Spleen (tissue), 11 donors: ENCODE data around the gene MCF2L. TPM values are rescaled to one million over a fixed set of nuclear protein-coding genes. Genes with fewer than 3 reads are reported as not detected.

ENCODE experiments used
- DNase-seq: peaks from one replicate; pipeline ENCODE4 v3.0.0-alpha.2; 2020
- H3K27ac ChIP-seq, 8 donors: fragments of 200-600 bp; sonication (generic) in 7 of 8; 1 replicate in 4 of 8; 2 replicates in 4 of 8; pipeline versions ENCODE4 v1.5.0 to v1.8.0; 2016 to 2021; ENCODE audit warnings: inconsistent platforms in 4 of 8, mild to moderate bottlenecking in 4 of 8, moderate library complexity in 1 of 8
- H3K27me3 ChIP-seq, 7 donors: fragments of 200-600 bp; sonication (generic) in 6 of 7; replicated peaks in 1 of 7; 1 replicate in 4 of 7; 2 replicates in 3 of 7; pipeline versions ENCODE4 v1.5.0 to v1.8.0; 2016 to 2021; ENCODE audit warnings: inconsistent platforms in 3 of 7, mild to moderate bottlenecking in 1 of 7
- H3K36me3 ChIP-seq, 6 donors: fragments of 200-600 bp; sonication (generic) in 5 of 6; 1 replicate in 4 of 6; 2 replicates in 2 of 6; pipeline versions ENCODE4 v1.5.0 to v1.8.0; 2016 to 2021; ENCODE audit warnings: inconsistent platforms in 2 of 6
- H3K4me1 ChIP-seq, 6 donors: fragments of 200-600 bp; sonication (generic) in 5 of 6; 1 replicate in 3 of 6; 2 replicates in 3 of 6; pipeline versions ENCODE4 v1.5.0 to v1.8.0; 2016 to 2021; ENCODE audit warnings: inconsistent platforms in 3 of 6
- H3K4me3 ChIP-seq, 8 donors: fragments of 200-600 bp; sonication (generic) in 7 of 8; 1 replicate in 4 of 8; 2 replicates in 4 of 8; pipeline versions ENCODE4 v1.5.0 to v1.8.0; 2016 to 2021; ENCODE audit warnings: inconsistent platforms in 4 of 8, mild to moderate bottlenecking in 4 of 8, moderate library complexity in 2 of 8
- H3K9me3 ChIP-seq, 8 donors: fragments of 200-600 bp; sonication (generic) in 7 of 8; 1 replicate in 4 of 8; 2 replicates in 4 of 8; pipeline versions ENCODE4 v1.5.0 to v1.8.0; 2016 to 2021; ENCODE audit warnings: inconsistent platforms in 4 of 8
- POLR2A ChIP-seq, 3 donors: fragments of 450-650 bp; IDR thresholded peaks; one replicate each; pipeline ENCODE4 v1.5.1; 2017; ENCODE audit warnings: antibody characterized with exemption in 3 of 3, mild to moderate bottlenecking in 1 of 3
- POLR2AphosphoS5 ChIP-seq, 3 donors: sonication (generic); formaldehyde crosslinking; IDR thresholded peaks; one replicate each; pipeline ENCODE4 v1.5.1; 2017; ENCODE audit warnings: antibody characterized with exemption in 3 of 3
- WGBS, 5 donors: extraction: QIAGEN DNeasy Blood & Tissue Kit in 3 of 5; methylation state at CpG; one replicate each; pipeline versions ENCODE4 v1.1.5 to v1.1.7; 2013 to 2018; 5-methylcytosine and 5-hydroxymethylcytosine counted together
- intact Hi-C: fragments of 100-400 bp; cut with DNase I; formaldehyde crosslinking; loops from one replicate; pipeline ENCODE4 v1.15.0; 2023; ENCODE audit warnings: low total_unique reads
- polyA plus RNA-seq, 3 donors: library from polyadenylated mRNA; stranded (reverse); fragments of 200-250 nt; gene quantifications; one replicate each; pipeline ENCODE4 v1.2.1, GENCODE V29; 2013
- total RNA-seq, 7 donors: library from RNA; depleted of rRNA in 3 of 7; stranded (reverse); fragments of >200 nt in 3 of 7; fragmentation: NEBNext Ultra II Directional in 4 of 7; extraction: Animal tissue kit (Norgen Biotek cat#: 25700) in 4 of 7; gene quantifications; one replicate each; pipeline versions ENCODE4 v1.1.0 to v1.2.1, GENCODE V29; 2016 to 2021
- TF ChIP-seq, protein P1 (sequence below), 11 experiments: fragments of 200-600 bp in 7 of 11; fragments of 450-650 bp in 4 of 11; sonication (generic) in 4 of 11; IDR thresholded peaks in 8 of 11; conservative IDR thresholded peaks in 3 of 11; 1 replicate in 7 of 11; 2 replicates in 4 of 11; pipeline versions ENCODE4 v1.4.0 to v1.8.0; 2016 to 2021; ENCODE audit warnings: antibody characterized with exemption in 11 of 11, inconsistent platforms in 4 of 11, mild to moderate bottlenecking in 1 of 11
- donor health status: healthy with polysubstance abuse.
- donor health status: DM: no; HTN: no; CAD: no; lungs with moderate emphysema.
- donor health status: DM: no; HTN: no; CAD: no.
- donor health status: Bipolar disorder and iron deficiency.
- donor health status: healthy.
- donor health status: DM: no; HTN: no; CAD: no.
- donor health status: DM: yes; HTN: yes; CAD: no.

MCF2L gene
- total and polyA plus RNA-seq, 10 donors = 4.3 to 21.4 (median 13.0) TPM

DNA sequence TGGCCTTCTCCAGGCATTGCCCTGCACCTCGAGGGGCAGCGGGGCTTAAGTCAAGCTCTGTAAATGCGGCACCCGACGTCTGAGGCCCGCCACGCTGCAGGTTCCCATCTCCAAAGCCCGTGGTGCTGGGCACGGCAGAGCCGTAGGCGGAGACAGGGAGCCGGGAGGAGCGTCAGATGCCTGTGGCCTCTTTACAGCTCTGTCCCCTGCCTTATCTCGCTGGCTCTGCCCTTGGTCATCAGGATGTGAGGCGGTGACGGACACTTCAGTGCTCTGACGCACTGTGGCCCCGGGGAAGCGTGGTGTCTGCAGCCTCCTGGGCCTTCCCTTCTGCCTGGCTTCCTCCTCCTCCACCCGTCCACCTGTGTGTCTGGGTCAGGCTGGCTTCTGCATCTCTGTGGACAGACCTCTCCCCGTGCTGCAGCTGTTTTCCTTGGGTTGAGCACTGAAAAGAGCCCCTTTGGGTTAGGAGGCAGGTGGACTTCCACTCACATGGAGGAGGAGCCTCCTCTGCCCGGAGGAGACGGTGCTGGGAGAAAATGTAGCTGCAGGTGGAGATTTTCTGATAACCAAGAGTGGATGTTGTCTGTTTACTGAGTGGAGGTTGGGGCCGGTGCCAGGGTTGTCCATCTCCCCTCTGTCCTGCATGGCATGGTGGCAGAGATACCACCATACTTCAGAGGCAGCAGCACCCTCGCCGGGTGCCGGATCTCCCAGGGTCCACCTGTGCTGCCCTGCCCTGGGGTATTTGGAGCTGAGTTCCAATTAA, 14.6 kb downstream of the MCF2L start:
- Histone ChIP-seq H3K27me3 (peaks cover 0 to 23% (median 0%) of the 10 kb centered on the region in 7 donors), H3K36me3 (no peaks in the 10 kb centered on the region), H3K27ac (peak overlapping the region in 6 of 8 donors; percentile 36 to 81 (median 72)), H3K9me3 (no peaks in the 10 kb centered on the region), H3K4me1 (peaks cover 0 to 59% (median 35%) of the 10 kb centered on the region in 6 donors), H3K4me3 (peak overlapping the region in 1 of 8 donors; percentile 5)
- intact Hi-C loops = no loop called here
- TF ChIP-seq, protein P1, sequence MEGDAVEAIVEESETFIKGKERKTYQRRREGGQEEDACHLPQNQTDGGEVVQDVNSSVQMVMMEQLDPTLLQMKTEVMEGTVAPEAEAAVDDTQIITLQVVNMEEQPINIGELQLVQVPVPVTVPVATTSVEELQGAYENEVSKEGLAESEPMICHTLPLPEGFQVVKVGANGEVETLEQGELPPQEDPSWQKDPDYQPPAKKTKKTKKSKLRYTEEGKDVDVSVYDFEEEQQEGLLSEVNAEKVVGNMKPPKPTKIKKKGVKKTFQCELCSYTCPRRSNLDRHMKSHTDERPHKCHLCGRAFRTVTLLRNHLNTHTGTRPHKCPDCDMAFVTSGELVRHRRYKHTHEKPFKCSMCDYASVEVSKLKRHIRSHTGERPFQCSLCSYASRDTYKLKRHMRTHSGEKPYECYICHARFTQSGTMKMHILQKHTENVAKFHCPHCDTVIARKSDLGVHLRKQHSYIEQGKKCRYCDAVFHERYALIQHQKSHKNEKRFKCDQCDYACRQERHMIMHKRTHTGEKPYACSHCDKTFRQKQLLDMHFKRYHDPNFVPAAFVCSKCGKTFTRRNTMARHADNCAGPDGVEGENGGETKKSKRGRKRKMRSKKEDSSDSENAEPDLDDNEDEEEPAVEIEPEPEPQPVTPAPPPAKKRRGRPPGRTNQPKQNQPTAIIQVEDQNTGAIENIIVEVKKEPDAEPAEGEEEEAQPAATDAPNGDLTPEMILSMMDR (IDR thresholded peaks at IDR 0.05 in 8 of 11, conservative IDR thresholded peaks at IDR 0.05 in 3 of 11) = peak in 1 of 11 experiments; percentile 6
- TF ChIP-seq POLR2A (IDR thresholded peaks at IDR 0.05) (peak in 1 of 3 donors; percentile 27), POLR2AphosphoS5 (IDR thresholded peaks at IDR 0.05) (peak; percentile 64 to 86 (median 70))
- DNase-seq = no peak
- WGBS, 5 donors = 66 to 83% (median 72%) methylated on average over 19 to 27 of the region's 27 CpGs

DNA sequence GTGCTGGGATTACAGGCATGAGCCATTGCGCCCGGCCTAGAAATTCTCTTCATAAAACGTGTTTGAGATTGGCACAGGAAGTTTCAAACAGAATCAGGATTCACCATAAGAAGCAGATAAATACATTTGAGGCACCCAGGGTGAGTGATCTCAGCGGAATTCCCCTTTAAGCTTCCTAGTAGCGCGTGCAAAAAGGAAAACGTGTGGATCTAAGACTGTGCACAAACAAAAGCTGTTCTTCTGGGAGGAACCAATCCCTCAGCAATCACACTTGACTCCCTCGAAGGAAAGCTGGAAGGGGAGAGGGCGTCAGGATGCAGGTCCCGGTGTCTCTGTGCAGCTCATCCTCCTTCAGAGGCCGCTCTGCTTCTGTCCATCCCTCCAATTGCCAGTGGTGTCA, 15.5 kb downstream of the MCF2L start:
- Histone ChIP-seq H3K9me3 (peaks cover 0 to under 1% (median 0%) of the 10 kb centered on the region in 8 donors), H3K27me3 (peaks cover 0 to 14% (median 0%) of the 10 kb centered on the region in 7 donors), H3K36me3 (no peaks in the 10 kb centered on the region), H3K4me1 (peaks cover 0 to 50% (median 28%) of the 10 kb centered on the region in 6 donors), H3K27ac (no peak overlapping the region), H3K4me3 (no peak overlapping the region)
- DNase-seq = no peak
- WGBS, 5 donors = 72 to 84% (median 77%) methylated on average over 10 to 11 of the region's 11 CpGs
- TF ChIP-seq, protein P1 (IDR thresholded peaks at IDR 0.05 in 8 of 11, conservative IDR thresholded peaks at IDR 0.05 in 3 of 11) = no peak
- no peak for TF ChIP-seq POLR2AphosphoS5 (IDR thresholded peaks at IDR 0.05)
- no peak for TF ChIP-seq POLR2A (IDR thresholded peaks at IDR 0.05)
- intact Hi-C loops = no loop called here

DNA sequence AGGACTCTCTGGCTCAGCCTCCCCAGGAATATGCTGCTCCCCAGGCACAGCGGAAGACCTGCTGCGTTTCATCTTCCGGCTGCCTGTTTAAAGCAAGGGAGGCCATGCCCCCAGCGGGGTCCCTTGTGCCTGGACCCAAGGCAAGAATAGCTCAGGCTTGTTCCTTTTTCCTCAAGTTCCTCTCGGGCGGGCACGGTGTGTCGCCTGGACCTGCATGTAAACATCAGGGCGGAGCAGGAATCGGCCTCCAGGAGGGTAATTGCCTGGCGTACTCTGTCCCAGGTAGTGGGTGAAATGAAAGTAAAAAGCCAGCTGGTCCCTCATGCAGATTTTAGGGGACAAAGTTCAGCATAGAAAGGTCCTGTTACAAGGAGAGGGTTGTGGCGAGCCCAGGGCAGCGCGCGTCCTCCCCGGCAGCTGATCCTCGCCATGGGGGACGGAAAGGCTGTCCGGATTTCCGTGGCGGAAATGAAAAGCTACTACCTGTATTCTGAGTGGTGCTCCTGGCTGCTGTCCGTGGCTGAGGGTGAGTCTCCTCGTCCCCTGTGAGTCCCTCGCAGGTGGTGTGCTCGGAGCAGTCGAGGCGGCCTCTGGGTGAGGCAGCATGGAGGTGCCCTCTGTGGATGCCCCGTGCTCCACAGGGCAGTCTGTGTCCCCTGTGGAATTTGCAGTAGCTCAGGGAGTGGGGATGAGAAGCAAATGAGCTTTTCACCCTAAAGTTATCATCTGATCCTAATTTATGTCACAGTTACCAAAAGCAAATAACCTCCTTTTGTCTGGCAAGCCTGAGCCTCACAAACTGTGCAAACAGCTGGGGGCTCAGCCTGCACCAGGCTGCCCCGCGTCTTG, 16.2 kb downstream of the MCF2L start:
- peaks cover 0 to 44% (median 25%) of the 10 kb centered on the region in 6 donors for H3K4me1 ChIP-seq
- WGBS, 5 donors = 78 to 86% (median 79%) methylated on average over 27 to 30 of the region's 30 CpGs
- no peak overlapping the region for H3K4me3 ChIP-seq
- TF ChIP-seq POLR2A (IDR thresholded peaks at IDR 0.05) (no peak), POLR2AphosphoS5 (IDR thresholded peaks at IDR 0.05) (no peak)
- H3K36me3 ChIP-seq = no peaks in the 10 kb centered on the region
- no peak for DNase-seq
- intact Hi-C loops = no loop called here
- no peak overlapping the region for H3K27ac ChIP-seq
- H3K9me3 ChIP-seq = peaks cover 0 to 5% (median 0%) of the 10 kb centered on the region in 8 donors
- peaks cover 0 to 7% (median 0%) of the 10 kb centered on the region in 7 donors for H3K27me3 ChIP-seq

DNA sequence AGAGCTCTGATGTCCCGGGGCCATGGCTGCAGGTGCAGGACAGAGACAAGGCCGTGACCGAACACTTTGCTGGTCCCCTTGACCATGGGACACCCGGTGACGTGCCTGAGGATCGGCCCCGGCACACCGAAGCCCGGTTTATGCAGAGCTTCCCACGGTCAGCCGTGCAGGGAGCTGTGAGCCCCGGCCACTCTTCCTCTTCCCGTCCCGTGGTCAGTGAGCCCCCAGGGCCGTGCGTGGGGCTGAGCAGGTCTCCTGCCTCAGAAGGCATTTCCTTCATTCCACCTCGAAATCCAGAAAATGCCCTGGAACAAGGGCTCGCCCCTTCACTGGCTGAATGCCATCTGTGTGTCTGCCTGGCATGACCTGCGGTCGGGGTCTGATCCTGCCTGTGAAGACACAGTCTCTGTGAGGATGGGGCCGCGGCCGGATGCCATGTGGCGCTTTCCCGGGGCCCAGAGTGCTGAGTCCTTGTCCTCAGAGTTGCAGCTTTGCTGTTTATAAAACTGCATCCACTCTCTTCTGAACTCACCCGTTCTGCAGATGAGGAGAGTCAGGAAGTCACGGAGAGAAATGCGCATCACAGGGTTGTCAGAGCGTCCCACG, 16.9 kb downstream of the MCF2L start:
- H3K4me3 ChIP-seq = no peak overlapping the region
- TF ChIP-seq POLR2AphosphoS5 (IDR thresholded peaks at IDR 0.05) (no peak), POLR2A (IDR thresholded peaks at IDR 0.05) (no peak)
- TF ChIP-seq, protein P1 (IDR thresholded peaks at IDR 0.05 in 8 of 11, conservative IDR thresholded peaks at IDR 0.05 in 3 of 11) = no peak
- H3K4me1 ChIP-seq = peaks cover 0 to 37% (median 21%) of the 10 kb centered on the region in 6 donors
- H3K27me3 ChIP-seq = peaks cover 0 to 2% (median 0%) of the 10 kb centered on the region in 7 donors
- intact Hi-C loops = no loop called here
- no peak for DNase-seq
- H3K27ac ChIP-seq = no peak overlapping the region
- no peaks in the 10 kb centered on the region for H3K36me3 ChIP-seq
- 87 to 93% (median 89%) methylated on average over 20 to 30 of the region's 30 CpGs for WGBS, 5 donors
- H3K9me3 ChIP-seq = peaks cover 0 to 5% (median 0%) of the 10 kb centered on the region in 8 donors
